Ramos (cell line): ENCODE data around the gene RNF141.

Source experiments
- in situ Hi-C: fragments of 300-500 bp; cut with MboI; formaldehyde crosslinking; loops from one replicate; pipeline ENCODE4 v1.14.3; 2022; ENCODE audit warnings: low sequenced_read_pairs; ENCODE audit not compliant: unreplicated experiment

Gene RNF141

GRCh38 chr11:10486161-10486840 is 54.7 kb downstream of the RNF141 start:
- in situ Hi-C loops = no loop called here

GRCh38 chr11:10485646-10486045 is 55.3 kb downstream of the RNF141 start:
- in situ Hi-C loops = no loop called here

- in situ Hi-C loops = no loop called here
Measured at GRCh38 chr11:10484461-10485180, 56.4 kb downstream of the RNF141 start.

DNA sequence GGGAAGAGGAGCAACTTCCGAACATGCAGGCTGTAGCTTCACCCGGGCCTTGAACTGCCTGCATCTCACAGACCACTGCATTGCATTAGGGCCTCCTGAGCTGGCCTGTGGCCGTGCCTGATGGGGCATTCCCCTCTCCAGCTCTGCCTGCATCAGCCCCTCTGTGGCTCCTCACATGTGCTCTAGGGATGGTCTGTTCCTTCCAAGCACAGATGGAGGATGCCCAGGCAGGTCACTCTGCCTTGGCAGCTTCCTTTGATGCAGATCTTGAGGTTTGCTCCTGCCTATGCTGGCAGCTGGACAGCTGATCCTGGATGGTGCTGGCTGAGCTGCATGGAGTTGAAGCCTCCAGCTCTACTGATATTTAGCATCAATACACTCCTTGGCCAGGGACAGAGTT is 57.4 kb downstream of the RNF141 start:
- in situ Hi-C loops = no loop called here

- in situ Hi-C loops = no loop called here
Measured at GRCh38 chr11:10483174-10483573, 57.8 kb downstream of the RNF141 start.

DNA sequence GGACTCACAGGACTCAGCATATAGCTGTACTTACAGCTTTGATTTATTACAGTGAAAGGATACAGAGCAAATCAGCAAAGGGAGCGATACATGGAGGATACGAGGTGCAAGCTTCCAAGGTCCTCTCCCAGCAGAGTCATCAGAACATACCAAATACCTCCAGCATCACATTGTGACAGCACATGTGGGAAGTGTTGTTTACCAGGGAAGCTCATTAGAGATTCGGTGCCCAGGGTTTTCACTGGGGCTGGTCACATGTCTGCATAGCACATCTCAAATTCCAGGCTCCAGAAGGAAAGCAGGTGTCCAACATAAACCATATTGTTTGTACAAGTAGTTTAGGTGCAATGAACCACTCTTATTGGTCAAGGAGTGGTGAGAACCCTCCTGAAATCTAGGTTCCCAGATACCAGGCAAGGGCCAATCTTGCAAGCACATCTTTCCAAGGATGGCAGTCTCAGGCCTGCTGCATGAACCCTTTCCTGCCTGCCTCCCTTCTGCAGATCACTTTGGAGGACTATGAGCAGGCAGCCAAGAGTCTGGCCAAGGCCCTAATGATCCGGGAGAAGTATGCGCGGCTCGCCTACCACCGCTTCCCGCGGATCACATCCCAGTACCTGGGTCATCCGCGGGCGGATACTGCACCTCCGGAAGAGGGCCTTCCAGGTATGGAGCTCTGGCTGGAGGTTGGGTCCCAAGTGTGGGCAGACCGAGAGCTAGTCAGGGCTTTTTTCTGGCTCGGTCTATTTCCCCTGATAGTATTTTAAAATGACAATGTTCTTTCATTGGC is 59.2 kb downstream of the RNF141 start:
- in situ Hi-C loops = no loop called here

GRCh38 chr11:10480760-10481159 is 60.2 kb downstream of the RNF141 start:
- in situ Hi-C loops = no loop called here

GRCh38 chr11:10480026-10480425 is 61.0 kb downstream of the RNF141 start:
- in situ Hi-C loops = no loop called here

DNA sequence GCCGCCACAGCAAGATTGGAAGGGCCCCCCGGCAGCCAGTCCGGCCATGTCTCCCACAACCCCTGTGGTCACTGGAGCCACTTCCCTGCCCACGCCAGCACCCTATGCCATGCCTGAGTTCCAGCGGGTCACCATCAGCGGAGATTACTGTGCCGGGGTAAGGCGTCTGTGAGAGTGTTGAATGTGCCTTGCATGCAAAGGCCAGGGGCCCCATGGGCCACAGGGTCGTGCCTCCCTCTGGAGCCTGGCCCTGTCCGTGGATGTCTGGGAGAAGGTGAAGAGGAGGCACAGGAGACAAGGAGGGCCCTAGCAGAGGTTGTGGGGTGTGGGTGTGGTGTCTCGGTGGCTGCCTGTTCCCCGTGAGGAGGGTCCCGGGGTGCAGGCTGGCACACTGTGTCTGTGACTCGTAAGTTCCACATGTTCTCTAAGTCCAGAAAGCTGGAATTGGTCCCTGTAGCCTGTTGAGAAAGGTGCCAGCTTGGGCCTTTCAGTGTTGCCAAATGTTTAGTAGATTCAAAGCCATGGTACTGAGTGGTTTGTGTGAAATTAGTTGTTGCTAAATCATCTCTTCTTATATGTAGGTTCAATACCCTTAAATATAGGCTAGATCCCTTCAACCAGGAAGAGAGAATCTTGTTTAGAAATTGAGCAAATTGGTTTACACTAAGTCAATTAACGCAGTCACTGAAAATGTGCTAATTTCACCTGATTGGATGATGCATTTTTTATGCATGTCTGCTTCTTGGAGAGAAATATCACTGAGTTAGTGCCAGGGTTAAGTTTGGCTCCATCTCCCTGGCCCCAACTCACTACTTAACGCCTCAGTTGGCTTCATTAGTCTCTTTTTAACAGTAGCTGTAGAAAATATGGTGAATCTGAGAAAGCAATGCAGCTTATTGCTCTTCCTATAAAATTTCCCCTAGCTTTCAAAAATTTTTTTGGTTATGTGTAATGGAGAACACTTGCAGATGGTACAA is 62.1 kb downstream of the RNF141 start:
- in situ Hi-C loops = no loop called here

- in situ Hi-C loops = no loop called here
Measured at GRCh38 chr11:10478066-10478465, 62.9 kb downstream of the RNF141 start.

- in situ Hi-C loops = no loop called here
Measured at GRCh38 chr11:10477690-10478046, 63.3 kb downstream of the RNF141 start.

DNA sequence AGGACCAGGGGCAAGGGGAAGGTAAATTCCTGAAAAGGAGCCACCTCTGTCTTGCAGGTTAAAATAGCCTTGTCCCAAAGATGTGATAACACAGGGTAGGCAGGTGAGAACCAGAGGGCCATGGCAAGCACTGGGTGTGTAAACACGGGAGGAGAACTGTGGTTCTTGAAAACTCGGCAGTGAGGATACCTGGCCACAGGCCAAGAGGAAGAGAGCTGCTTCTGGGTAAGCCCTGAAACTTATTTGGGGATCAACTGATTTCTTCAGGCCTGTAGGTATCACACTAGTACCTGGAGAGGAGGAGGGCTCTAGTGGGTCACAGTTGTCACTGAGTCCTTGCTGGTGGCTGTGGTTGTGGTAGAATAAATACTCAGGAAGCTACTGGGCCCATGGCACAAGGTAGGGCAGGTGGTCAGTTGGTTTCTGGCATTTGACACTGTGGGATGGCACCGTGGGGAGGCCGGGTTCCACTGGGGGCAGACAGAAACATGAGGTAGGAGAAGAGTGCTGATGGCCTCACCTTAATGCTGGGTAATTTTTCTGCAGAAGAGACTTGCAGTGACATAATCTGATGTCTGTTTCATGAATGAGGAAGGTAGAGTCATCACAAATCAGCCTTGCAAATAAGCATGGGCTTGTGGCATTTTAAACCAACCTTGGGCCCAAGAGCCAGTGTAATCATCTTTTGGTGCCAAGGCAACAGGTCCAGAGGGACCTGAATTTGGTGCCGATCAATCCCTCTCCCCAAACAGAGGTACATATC is 63.9 kb downstream of the RNF141 start:
- in situ Hi-C loops = no loop called here

GRCh38 chr11:10476342-10476741 is 64.6 kb downstream of the RNF141 start:
- in situ Hi-C loops = no loop called here

- in situ Hi-C loops = loop anchor here (25.0 kb wide), 2 partner anchors 862 to 1787 kb away; partner anchors contain the start of genes RPL27A and TRIM66
Measured at GRCh38 chr11:10474551-10474950, 66.4 kb downstream of the RNF141 start.

- in situ Hi-C loops = loop anchor here (25.0 kb wide), 2 partner anchors 861 to 1786 kb away; partner anchors contain the start of genes RPL27A and TRIM66
Measured at GRCh38 chr11:10473371-10473770, 67.6 kb downstream of the RNF141 start.

DNA sequence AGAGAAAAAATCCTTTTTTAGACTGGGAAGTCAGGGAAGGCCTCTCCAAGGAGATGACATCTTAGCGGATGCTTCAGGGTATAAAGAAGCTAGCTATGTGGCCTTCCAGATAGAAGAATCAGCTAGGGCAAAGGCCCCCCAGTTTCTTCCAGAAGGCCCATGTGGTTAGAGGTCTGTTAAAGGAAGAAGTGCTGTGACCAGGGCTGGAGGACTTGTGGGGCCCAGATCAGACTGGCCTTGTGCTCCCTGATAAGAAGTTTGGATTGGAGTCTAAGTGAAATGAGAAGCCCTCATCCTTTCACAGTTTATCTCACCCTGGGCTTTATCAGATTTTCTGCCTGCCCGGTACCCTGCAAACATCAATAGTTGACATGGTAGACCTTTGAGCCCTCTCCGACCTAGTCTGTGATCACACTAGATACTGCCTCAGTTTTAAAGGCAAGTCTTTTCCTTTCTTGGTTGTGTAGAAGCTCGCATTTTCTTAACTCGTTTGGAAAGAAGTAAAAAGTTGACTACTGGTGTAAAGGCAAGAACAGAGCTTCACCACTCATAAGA is 78.2 kb downstream of the RNF141 start:
- in situ Hi-C loops = loop anchor here (25.0 kb wide), 2 partner anchors 851 to 1776 kb away; partner anchors contain the start of genes RPL27A and TRIM66
